ENCODE results near the gene CIB4. TPM values are rescaled to one million over a fixed set of nuclear protein-coding genes. Genes with fewer than 3 reads are reported as not detected.

The CIB4 gene
- total and polyA plus RNA-seq, 9 of the 15 experiments (the other 6 are each of a cell fraction or from before 2014, with no cell fraction given) = not detected

DNA sequence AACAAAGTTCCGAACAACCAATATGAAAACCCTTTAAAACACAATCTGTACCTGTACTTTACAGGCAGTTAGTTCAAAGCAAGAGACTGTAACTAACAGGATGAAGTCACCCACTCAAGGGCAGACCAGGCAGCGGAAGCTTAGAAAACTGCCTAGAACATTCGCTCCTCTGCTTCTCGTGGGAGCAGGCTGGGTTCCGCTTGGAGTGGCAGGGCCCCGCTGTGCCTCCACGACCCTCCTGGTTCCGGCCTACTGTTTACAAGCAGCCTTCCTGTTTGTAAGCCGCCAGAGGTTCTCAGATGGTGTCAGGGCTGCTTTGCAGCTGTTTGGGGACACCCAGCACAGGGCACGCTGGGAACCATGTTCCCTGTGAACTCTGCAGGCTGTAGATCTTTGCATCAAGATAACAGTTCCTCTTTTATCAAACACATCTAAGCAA, 31.3 kb downstream of the CIB4 start:
- H3K4me2 ChIP-seq (ENCODE audit: insufficient read depth, low read length) = no peak overlapping the region
- TF ChIP-seq ATF1 (CRISPR knock-in tag; IDR thresholded peaks at IDR 0.05) = no peak
- no peak for TF ChIP-seq ATF1 (tag; IDR thresholded peaks at IDR 0.05)
- TF ChIP-seq NCOA2 (IDR thresholded peaks at IDR 0.05; ENCODE audit: partially characterized antibody in 2 of 2) = no peak
- TF ChIP-seq ATF3 (IDR thresholded peaks at IDR 0.05) = no peak
- TF ChIP-seq ATF3 (CRISPR knock-in tag; conservative IDR thresholded peaks at IDR 0.05) = no peak
- no peak for TF ChIP-seq MED1 (CRISPR knock-in tag; IDR thresholded peaks at IDR 0.05; ENCODE audit: borderline replicate concordance)
- no peak for TF ChIP-seq POLR3A (IDR thresholded peaks at IDR 0.05; ENCODE audit: borderline replicate concordance, extremely low read depth, insufficient read depth, insufficient read length)
- no peak for TF ChIP-seq E2F4 (CRISPR knock-in tag; IDR thresholded peaks at IDR 0.05; ENCODE audit: low read depth)
- H4K20me1 ChIP-seq (replicated peaks; ENCODE audit: control insufficient read depth, insufficient read depth, low read length) = no peaks in the 10 kb centered on the region; the same call in 1 of the 2 replicates
- H3K9me3 ChIP-seq (replicated peaks; ENCODE audit: control insufficient read depth, insufficient read depth, low read depth, low read length) = no peaks in the 10 kb centered on the region; the same call in 1 of the 2 replicates
- no peak overlapping the region for H3K27ac ChIP-seq (ENCODE audit: extremely low read depth, low read depth, low read length)
- in situ Hi-C loops (cut with MboI) (no loop called here), intact Hi-C loops (cut with micrococcal nuclease) (loop anchor here (5.0 kb wide), 1 partner anchor 232 kb away; no protein-coding TSS in a partner anchor)
- H2AFZ ChIP-seq (ENCODE audit: low read depth, low read length) = no peak overlapping the region
- H3K4me3 ChIP-seq = no peak overlapping the region
- no peaks in the 10 kb centered on the region for H3K36me3 ChIP-seq (ENCODE audit: control insufficient read depth, insufficient read depth, low read length)
- BruUV-seq (replicated peaks) = no TSS peak
- H3K27me3 ChIP-seq (ENCODE audit: control insufficient read depth in 2 of 2, insufficient read depth in 2 of 2, low read length in 2 of 2) = peaks cover 14 to 72% of the 10 kb centered on the region in 2 experiments; a peak in 4 of 5 replicates
- FAIRE-seq (no peak), DNase-seq (ENCODE audit: extremely low read depth in 1 of 4, low spot score in 3 of 4) (no peak), ATAC-seq (no peak)
- no peak overlapping the region for H3K9ac ChIP-seq (ENCODE audit: insufficient read depth in 1 of 2, low read depth in 2 of 2, low read length in 2 of 2)
- no peaks in the 10 kb centered on the region for H3K4me1 ChIP-seq (replicated peaks in 1 of 2; ENCODE audit: control insufficient read depth in 2 of 2, insufficient read depth in 2 of 2, low read length in 2 of 2)
- WGBS (ENCODE audit: insufficient coverage, low coverage, missing lambda C conversion rate) = 5% methylated on average over 10 of the region's 10 CpGs
- H3K9me1 ChIP-seq (ENCODE audit: control insufficient read depth, insufficient read depth, low read length) = no peaks in the 10 kb centered on the region
- H3K79me2 ChIP-seq (ENCODE audit: control insufficient read depth, insufficient read depth, low read length) = no peaks in the 10 kb centered on the region
- ChIA-PET POLR2A (no interaction called here), CTCF (ENCODE audit: low intra/inter-chr PET ratio) (interaction anchor here (0.9 kb wide), 1 partner anchor 135 kb away, joined by 3 read pairs; no protein-coding TSS in a partner anchor)
